ENCODE data around the gene VPS26B.
"Not testable (repeated sequence)": the region's sequence is repeated elsewhere in the genome, so short reads cannot be mapped to it uniquely, and the experiment has no call there.

The VPS26B gene

GRCh38 chr11:134250246-134250645 lies 25.8 kb downstream of the VPS26B start:
- TF ChIP-seq CTCF (IDR thresholded peaks at IDR 0.05; ENCODE audit: extremely low read depth, missing control alignments): no peak
- no peak for DNase-seq (ENCODE audit: low spot score)

DNA sequence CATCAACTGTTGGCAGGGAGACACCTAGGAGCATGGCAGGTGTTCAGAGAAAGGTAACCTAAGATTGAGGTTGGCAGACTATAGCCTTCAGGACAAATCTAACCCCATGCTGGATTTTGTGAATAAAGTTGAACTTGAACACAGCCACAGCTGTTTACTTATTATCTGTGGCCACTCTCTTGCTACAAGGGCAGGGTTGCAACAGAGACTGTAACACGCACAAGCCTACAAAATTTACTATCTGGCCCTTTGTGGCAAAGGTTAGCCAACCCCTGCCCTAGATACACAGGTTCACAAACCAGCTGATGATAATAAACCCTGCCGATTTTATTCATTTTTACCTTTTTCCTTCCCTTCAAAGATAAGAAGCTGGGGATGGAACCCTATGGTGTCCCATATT lies 26.2 kb downstream of the VPS26B start:
- no peak for TF ChIP-seq CTCF (IDR thresholded peaks at IDR 0.05; ENCODE audit: extremely low read depth, missing control alignments)
- no peak for DNase-seq (ENCODE audit: low spot score)

DNA sequence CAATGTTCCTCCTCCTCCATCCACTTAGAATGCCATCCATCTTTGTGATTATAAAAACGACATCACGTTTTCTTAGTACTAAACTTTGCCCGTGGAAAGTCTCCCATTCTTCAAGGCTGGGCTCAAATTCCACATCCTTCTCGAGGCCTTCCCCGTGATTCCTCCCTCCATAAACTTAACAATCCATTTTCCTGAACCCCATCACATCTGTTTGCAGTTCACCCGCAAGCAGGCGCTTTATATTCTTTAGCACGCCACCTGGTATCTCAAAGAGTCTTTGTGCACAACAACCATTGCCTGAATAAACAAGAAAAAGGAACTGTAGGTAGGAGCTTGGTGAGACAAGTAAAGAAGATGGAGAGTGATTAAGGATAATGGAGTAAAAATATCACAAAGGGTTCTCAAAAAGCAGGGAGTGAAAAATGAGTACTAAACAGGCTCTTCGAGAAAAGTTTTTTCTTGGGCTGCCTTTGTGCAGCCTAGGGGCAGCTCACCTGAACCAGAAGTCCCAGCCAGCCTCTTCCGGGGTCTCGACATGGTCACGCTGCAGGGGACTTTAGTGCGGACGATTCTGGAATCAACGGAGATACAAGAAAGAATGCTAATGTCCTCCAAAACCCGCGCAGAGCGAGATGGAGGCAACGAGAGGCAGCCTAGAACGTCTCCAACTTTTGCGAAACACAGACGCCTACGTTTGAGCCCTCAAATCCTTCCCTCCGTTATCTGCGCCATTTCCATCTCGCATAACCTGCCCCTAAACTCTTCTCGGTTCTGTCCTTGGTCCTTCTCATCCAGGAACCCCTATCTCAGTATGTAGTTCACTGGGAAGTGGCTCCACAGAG lies 28.1 kb downstream of the VPS26B start:
- peak; percentile 40 for DNase-seq (ENCODE audit: low spot score)
- no peak for TF ChIP-seq CTCF (IDR thresholded peaks at IDR 0.05; ENCODE audit: extremely low read depth, missing control alignments)

DNA sequence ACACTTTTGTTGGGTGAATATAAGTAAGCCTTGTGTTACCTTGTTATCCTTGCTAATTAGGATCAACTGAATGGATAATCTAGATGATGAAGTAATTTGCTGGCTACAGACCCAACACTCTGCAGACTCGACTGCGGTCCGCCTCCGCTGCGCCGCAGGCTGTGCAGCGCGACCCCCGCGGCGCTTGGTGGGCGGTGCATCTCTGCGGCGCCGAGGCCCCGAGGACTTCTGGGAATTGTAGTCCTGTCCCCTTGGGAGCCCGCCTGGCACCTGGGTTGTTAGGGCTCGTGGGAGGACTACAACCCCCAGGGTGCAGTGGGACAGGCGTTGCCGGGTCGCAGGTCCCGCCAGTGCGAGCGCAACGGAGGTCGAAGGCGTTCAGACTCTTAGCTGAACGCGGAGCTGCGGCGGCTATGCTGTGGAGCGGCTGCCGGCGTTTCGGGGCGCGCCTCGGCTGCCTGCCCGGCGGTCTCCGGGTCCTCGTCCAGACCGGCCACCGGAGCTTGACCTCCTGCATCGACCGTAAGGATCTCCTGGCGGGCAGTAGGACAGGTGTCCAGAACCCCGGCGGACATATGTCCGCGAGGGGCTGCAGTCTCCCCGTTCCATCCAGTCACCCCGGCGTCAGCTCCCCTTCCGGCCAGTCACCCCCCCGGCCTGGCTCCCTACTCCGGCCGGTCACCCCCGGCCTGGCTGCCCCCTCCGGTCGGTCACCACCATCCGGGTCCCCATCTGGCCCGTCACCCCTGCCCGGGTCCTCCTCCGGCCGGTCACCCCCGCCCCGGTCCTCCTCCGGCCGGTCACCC lies 28.9 kb downstream of the VPS26B start, which contains the start of the genes ACAD8 and THYN1:
ACAD8 (plus strand) TSS at position 381 of the 806 bp plus-strand sequence; CDS start at position 414, 33 bp downstream.
THYN1 (minus strand) TSS at position 165 of the 806 bp plus-strand sequence. CDS start 470 bp downstream, outside the sequence.
- TF ChIP-seq CTCF (IDR thresholded peaks at IDR 0.05; ENCODE audit: extremely low read depth, missing control alignments): no peak

GRCh38 chr11:134254433-134255183 lies 30.1 kb downstream of the VPS26B start:
- DNase-seq (ENCODE audit: low spot score): no peak
- no peak for TF ChIP-seq CTCF (IDR thresholded peaks at IDR 0.05; ENCODE audit: extremely low read depth, missing control alignments)

More for the DNA sequence above, 28.9 kb downstream of the VPS26B start, which contains the start of the genes ACAD8 and THYN1:
- peak; percentile 98 for DNase-seq (ENCODE audit: low spot score)

GRCh38 chr11:134255184-134255561 lies 30.7 kb downstream of the VPS26B start:
- DNase-seq (ENCODE audit: low spot score): not testable (repeated sequence)

DNA sequence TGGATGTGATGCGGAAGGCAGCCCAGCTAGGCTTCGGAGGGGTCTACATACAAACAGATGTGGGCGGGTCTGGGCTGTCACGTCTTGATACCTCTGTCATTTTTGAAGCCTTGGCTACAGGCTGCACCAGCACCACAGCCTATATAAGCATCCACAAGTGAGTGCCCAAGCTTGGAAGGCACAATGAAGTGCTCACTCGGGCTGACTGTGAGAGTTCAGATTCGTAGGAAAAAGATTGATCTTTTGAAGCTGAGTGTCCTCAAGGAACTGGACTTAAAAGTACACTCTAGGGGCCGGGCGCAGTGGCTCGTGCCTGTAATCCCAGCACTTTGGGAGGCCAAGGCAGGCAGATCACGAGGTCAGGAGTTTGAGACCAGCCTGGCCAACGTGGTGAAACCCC lies 32.6 kb downstream of the VPS26B start:
- DNase-seq (ENCODE audit: low spot score): no peak
- no peak for TF ChIP-seq CTCF (IDR thresholded peaks at IDR 0.05; ENCODE audit: extremely low read depth, missing control alignments)
